BLaER1 treated with 17β-estradiol and CSF1 and Interleukin-3, amounts not matched to agents 10 nM and 100 nM (cell line): ENCODE results near the gene PSMG1.

ENCODE experiments used
- H3K27ac ChIP-seq, 11 experiments: shearing (Covaris generic); formaldehyde crosslinking; 2 replicates each; pipeline ENCODE4 v1.8.1; 2022
- H3K27me3 ChIP-seq, 11 experiments: shearing (Covaris generic); formaldehyde crosslinking; 2 replicates each; pipeline ENCODE4 v1.8.1; 2022
- H3K36me3 ChIP-seq, 11 experiments: shearing (Covaris generic); formaldehyde crosslinking; 2 replicates each; pipeline ENCODE4 v1.8.1; 2022
- H3K4me1 ChIP-seq, 10 experiments: shearing (Covaris generic); formaldehyde crosslinking; 2 replicates each; pipeline ENCODE4 v1.8.1; 2022
- H3K4me2 ChIP-seq, 11 experiments: shearing (Covaris generic); formaldehyde crosslinking; 2 replicates each; pipeline ENCODE4 v1.8.1; 2022
- H3K4me3 ChIP-seq, 10 experiments: shearing (Covaris generic); formaldehyde crosslinking; 2 replicates each; pipeline ENCODE4 v1.8.1; 2022
- H3K9ac ChIP-seq, 11 experiments: shearing (Covaris generic); formaldehyde crosslinking; 2 replicates each; pipeline ENCODE4 v1.8.1; 2022
- H3K9me3 ChIP-seq, 11 experiments: shearing (Covaris generic); formaldehyde crosslinking; replicated peaks in 1 of 11; 2 replicates each; pipeline ENCODE4 v1.8.1; 2022
- H4K20me1 ChIP-seq, 11 experiments: shearing (Covaris generic); formaldehyde crosslinking; 2 replicates each; pipeline ENCODE4 v1.8.1; 2022
- Cebpa-rat ChIP-seq, 11 experiments: shearing (Covaris generic); IDR thresholded peaks; 2 replicates each; pipeline ENCODE4 v1.8.1; 2022

PSMG1 gene

DNA sequence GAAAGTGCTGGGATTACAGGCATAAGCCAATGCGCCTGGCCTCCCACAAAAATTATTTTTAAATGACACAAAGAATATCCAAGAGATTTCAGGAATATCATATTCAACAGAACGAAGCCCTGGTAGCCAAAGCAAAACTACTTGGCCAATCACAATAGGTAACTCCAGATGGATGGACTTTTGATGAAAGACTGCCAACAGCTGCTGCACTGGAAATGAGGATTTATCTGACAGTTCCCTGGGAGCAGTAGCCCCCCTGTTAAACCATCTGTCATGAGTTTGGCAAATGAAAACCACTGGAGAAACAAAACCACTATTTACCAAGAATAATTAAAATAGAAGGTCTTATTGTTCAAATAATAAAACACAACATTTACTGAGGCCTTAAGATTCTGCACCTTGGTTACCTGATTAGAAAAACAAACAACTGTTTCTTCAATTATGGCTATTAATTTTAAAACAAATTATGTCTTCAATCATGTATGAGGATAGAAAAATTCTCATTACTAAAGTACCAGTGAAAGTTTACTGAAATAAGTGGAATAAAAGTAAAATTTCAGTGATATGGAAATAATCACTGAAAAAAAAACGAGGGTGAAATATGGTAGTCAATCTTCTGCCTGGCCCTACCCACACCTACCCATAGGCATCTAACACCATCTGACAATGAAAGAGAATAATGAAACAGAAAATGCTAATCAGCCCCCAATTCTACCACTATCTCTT is 34.3 kb upstream of the PSMG1 start:
- no peaks in the 10 kb centered on the region for H3K27me3 ChIP-seq
- H3K27ac ChIP-seq, result no peak overlapping the region
- no peaks in the 10 kb centered on the region for H3K9me3 ChIP-seq
- no peak for TF ChIP-seq Cebpa-rat (IDR thresholded peaks at IDR 0.05)
- H3K4me2 ChIP-seq, result no peak overlapping the region
- H3K9ac ChIP-seq, result no peak overlapping the region
- H3K36me3 ChIP-seq, result peaks cover 66 to 98% (median 91%) of the 10 kb centered on the region in 11 experiments
- 0 out of 22 replicates have a peak, but pooled peaks cover 0 to 14% (median 0%) of the 10 kb centered on the region in 11 experiments for H4K20me1 ChIP-seq
- no peaks in the 10 kb centered on the region for H3K4me1 ChIP-seq
- H3K4me3 ChIP-seq, result no peak overlapping the region

DNA sequence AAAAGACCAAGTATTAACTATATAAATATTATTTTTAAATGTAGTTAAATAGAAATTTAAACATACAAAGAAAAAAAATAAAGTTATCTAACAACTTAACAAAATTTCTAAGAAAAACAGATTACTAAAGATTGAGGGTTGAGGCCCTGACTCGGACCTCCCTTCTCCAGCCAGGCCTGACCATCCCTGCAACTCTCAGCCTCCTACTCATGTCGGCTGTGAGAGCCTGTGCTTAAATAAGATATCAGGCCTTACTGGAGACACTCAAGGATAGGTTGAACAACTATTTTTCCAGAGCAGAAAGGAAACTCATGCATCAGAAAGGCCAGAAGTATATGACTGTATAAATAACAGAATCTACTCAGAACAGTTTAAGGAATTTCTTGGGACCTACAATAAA is 33.0 kb upstream of the PSMG1 start:
- Histone ChIP-seq H3K36me3 (peaks cover 67 to 98% (median 91%) of the 10 kb centered on the region in 11 experiments), H3K9me3 (no peaks in the 10 kb centered on the region), H4K20me1 (0 out of 22 replicates have a peak, but pooled peaks cover 0 to 7% (median 0%) of the 10 kb centered on the region in 11 experiments), H3K27ac (no peak overlapping the region), H3K27me3 (no peaks in the 10 kb centered on the region), H3K4me1 (no peaks in the 10 kb centered on the region), H3K9ac (no peak overlapping the region), H3K4me3 (no peak overlapping the region), H3K4me2 (no peak overlapping the region)
- TF ChIP-seq Cebpa-rat (IDR thresholded peaks at IDR 0.05), result no peak

GRCh38 chr21:39215078-39215477 is 31.8 kb upstream of the PSMG1 start:
- Histone ChIP-seq H3K9me3 (no peaks in the 10 kb centered on the region), H3K4me3 (no peak overlapping the region), H3K4me2 (no peak overlapping the region), H3K9ac (no peak overlapping the region), H4K20me1 (peaks cover 0 to 7% (median 0%) of the 10 kb centered on the region in 11 experiments; a peak in 1 of 22 replicates), H3K4me1 (no peaks in the 10 kb centered on the region), H3K27ac (no peak overlapping the region), H3K36me3 (peaks cover 75 to 98% (median 92%) of the 10 kb centered on the region in 11 experiments), H3K27me3 (no peaks in the 10 kb centered on the region)
- no peak for TF ChIP-seq Cebpa-rat (IDR thresholded peaks at IDR 0.05)

DNA sequence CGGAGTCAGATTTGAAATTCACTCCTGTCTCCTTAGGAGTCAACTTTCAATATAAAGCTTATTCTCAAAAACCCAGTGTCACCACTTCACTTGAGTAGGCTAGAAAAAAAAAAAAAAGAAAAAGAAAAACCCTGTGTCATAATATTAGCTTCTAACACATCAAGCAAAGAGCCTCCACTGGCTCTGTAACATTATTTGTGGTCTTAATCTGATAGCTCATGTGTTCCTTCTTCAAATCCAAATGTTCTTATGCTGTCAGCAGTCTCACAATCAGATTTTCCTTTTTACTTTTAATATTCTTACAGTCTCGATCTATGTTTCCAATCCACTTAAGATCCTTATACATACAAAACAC is 26.1 kb upstream of the PSMG1 start:
- H3K36me3 ChIP-seq, result peaks cover 89 to 100% (median 99%) of the 10 kb centered on the region in 11 experiments
- TF ChIP-seq Cebpa-rat (IDR thresholded peaks at IDR 0.05), result no peak

DNA sequence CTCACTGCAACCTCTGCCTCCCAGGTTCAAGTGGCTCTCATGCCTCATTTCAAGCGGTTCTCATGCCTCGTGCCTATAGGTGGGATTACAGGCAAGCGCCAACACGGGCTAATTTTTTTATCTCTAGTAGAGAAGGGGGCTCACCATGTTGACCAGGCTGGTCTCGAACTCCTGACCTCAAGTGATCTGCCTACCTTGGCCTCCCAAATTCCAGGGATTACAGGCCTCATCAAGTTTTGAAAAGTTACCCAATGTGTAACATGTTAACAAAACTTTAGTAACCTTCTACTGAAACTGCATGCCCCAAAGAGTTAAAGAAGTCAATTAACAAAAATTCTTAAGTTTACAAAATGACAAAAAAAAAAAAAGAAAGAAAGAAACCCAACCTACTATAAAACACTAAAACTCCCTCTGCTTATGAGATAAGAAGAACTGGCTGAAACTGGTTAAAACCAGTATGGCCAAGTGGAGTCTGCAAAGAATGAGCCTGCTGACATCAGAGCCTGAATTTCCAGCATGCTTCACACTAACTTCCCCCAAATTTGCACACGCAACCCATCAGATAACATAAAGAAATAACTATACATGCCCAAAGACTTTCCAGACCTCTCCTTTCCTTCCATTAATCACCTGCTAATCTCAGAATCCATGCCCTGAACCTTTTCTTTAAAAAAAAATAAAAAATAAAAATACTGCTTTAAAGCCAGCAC is 25.5 kb upstream of the PSMG1 start:
- Histone ChIP-seq H3K4me3 (no peak overlapping the region), H3K4me1 (no peaks in the 10 kb centered on the region), H3K36me3 (peaks cover 86 to 100% (median 98%) of the 10 kb centered on the region in 11 experiments), H3K4me2 (no peak overlapping the region), H3K9ac (no peak overlapping the region), H3K9me3 (no peaks in the 10 kb centered on the region), H4K20me1 (peaks cover 0 to 6% (median 0%) of the 10 kb centered on the region in 11 experiments; a peak in 2 of 22 replicates), H3K27ac (no peak overlapping the region), H3K27me3 (no peaks in the 10 kb centered on the region)
- no peak for TF ChIP-seq Cebpa-rat (IDR thresholded peaks at IDR 0.05)

More for the DNA sequence above, 26.1 kb upstream of the PSMG1 start:
- H3K4me3 ChIP-seq, result no peak overlapping the region
- H3K27ac ChIP-seq, result no peak overlapping the region
- H3K4me2 ChIP-seq, result no peak overlapping the region
- peaks cover 0 to 6% (median 0%) of the 10 kb centered on the region in 11 experiments; a peak in 2 of 22 replicates for H4K20me1 ChIP-seq
- H3K27me3 ChIP-seq, result no peaks in the 10 kb centered on the region
- no peak overlapping the region for H3K9ac ChIP-seq
- H3K9me3 ChIP-seq, result no peaks in the 10 kb centered on the region
- H3K4me1 ChIP-seq, result no peaks in the 10 kb centered on the region

DNA sequence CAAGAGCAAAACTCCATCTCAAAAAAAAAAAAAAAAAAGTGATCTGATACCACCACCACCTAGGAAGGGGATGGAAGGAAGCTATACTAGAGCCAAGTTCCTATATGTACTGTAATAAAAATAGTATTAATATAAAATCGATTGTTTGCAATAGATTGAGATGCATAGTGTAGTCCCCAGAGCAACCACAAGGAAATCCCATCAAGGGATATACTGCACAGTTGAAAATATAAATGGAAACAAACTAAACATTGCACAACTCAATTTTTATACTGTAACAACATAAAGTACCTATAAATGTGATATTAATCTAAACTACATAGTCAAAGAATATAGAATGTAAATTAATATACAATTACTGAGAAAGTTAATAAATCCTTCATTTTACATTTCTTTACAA is 20.9 kb upstream of the PSMG1 start:
- H3K9ac ChIP-seq, result no peak overlapping the region
- H3K4me2 ChIP-seq, result no peak overlapping the region
- peaks cover 0 to 4% (median 0%) of the 10 kb centered on the region in 11 experiments; a peak in 2 of 22 replicates for H4K20me1 ChIP-seq
- no peak overlapping the region for H3K4me3 ChIP-seq
- no peak overlapping the region for H3K27ac ChIP-seq
- H3K4me1 ChIP-seq, result no peaks in the 10 kb centered on the region
- no peak for TF ChIP-seq Cebpa-rat (IDR thresholded peaks at IDR 0.05)
- no peaks in the 10 kb centered on the region for H3K27me3 ChIP-seq
- H3K36me3 ChIP-seq, result peaks cover 86 to 100% (median 96%) of the 10 kb centered on the region in 11 experiments
- H3K9me3 ChIP-seq, result no peaks in the 10 kb centered on the region

GRCh38 chr21:39198800-39199199 is 15.5 kb upstream of the PSMG1 start:
- H3K4me1 ChIP-seq, result 0 out of 20 replicates have a peak, but pooled peaks cover 0 to 6% (median 0%) of the 10 kb centered on the region in 10 experiments
- no peak overlapping the region for H3K4me3 ChIP-seq
- no peaks in the 10 kb centered on the region for H3K9me3 ChIP-seq
- H3K36me3 ChIP-seq, result peaks cover 85 to 100% (median 98%) of the 10 kb centered on the region in 11 experiments
- H4K20me1 ChIP-seq, result peaks cover 0 to 20% (median 0%) of the 10 kb centered on the region in 11 experiments; a peak in 6 of 22 replicates
- no peaks in the 10 kb centered on the region for H3K27me3 ChIP-seq
- H3K9ac ChIP-seq, result no peak overlapping the region
- H3K4me2 ChIP-seq, result no peak overlapping the region
- H3K27ac ChIP-seq, result no peak overlapping the region
- no peak for TF ChIP-seq Cebpa-rat (IDR thresholded peaks at IDR 0.05)

DNA sequence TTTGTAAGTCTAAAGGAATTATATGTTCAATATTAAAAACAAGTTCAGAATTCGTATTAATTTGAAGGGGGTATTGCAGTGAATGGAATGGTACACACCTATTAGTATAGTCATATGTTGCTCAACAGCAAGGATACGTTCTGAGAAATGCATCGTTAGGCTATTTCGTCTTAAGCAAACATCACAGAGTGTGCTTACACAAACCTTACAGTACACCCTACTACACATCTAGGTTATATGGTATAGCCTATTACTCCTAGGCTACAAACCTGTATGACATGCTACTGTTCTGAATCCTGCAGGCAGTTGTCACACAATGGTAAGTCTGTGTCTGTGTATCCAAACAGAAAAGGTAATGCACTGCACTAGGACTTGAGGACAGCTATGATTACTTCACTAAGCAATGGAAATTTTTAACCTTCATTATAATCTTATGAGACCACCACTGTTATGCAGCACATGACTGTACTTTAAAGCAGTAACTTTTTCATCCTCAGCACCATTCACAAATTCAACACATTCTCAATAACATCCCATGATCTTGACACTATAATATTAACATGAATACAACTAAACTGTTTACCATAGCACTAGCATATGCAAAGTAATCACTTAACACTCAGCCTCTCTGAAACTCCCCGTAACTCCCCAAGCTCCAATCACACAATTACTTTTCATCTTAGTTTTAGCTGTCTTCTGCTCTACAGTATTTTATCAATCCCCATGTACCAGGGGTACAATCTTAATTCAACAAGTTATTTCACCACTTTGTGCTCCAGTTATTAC is 14.4 kb upstream of the PSMG1 start:
- peaks cover 80 to 100% (median 95%) of the 10 kb centered on the region in 11 experiments for H3K36me3 ChIP-seq
- H3K9me3 ChIP-seq, result no peaks in the 10 kb centered on the region
- no peak overlapping the region for H3K4me3 ChIP-seq
- no peaks in the 10 kb centered on the region for H3K27me3 ChIP-seq
- no peak overlapping the region for H3K4me2 ChIP-seq
- no peak overlapping the region for H3K27ac ChIP-seq
- TF ChIP-seq Cebpa-rat (IDR thresholded peaks at IDR 0.05), result no peak
- peaks cover 0 to 20% (median 0%) of the 10 kb centered on the region in 11 experiments; a peak in 6 of 22 replicates for H4K20me1 ChIP-seq
- 0 out of 20 replicates have a peak, but pooled peaks cover 0 to 6% (median 0%) of the 10 kb centered on the region in 10 experiments for H3K4me1 ChIP-seq
- no peak overlapping the region for H3K9ac ChIP-seq

DNA sequence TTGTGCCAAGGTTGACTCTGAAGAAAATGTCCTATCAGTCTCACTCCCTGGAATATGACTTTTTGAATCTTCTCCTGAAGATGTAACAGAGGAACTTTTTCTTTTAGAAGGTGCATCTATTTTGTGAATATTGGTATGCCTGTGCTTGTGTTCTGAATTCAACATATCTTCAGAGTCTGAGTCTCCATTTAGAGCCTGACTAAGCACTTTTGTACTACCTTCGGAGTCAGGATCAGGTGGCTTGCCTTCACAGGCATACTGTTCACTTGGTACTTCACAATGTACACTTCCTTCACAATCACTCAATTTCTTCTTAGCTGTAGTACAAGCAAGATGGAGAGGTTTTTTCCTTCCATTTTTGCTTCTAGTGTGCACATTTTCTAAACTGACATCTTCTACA is 13.6 kb upstream of the PSMG1 start:
- 0 out of 20 replicates have a peak, but pooled peaks cover 0 to 6% (median 0%) of the 10 kb centered on the region in 10 experiments for H3K4me1 ChIP-seq
- TF ChIP-seq Cebpa-rat (IDR thresholded peaks at IDR 0.05), result no peak
- H3K27me3 ChIP-seq, result no peaks in the 10 kb centered on the region
- peaks cover 0 to 20% (median 0%) of the 10 kb centered on the region in 11 experiments; a peak in 6 of 22 replicates for H4K20me1 ChIP-seq
- no peaks in the 10 kb centered on the region for H3K9me3 ChIP-seq
- no peak overlapping the region for H3K27ac ChIP-seq
- no peak overlapping the region for H3K9ac ChIP-seq
- H3K36me3 ChIP-seq, result peaks cover 74 to 100% (median 94%) of the 10 kb centered on the region in 11 experiments
- no peak overlapping the region for H3K4me2 ChIP-seq
- no peak overlapping the region for H3K4me3 ChIP-seq
